ENCODE data around the gene PRKCH. TPM values are rescaled to one million over a fixed set of nuclear protein-coding genes. Genes with fewer than 3 reads are reported as not detected.

PRKCH gene
- total RNA-seq, 1 donor from 2014 or later: 74.4 TPM

GRCh38 chr14:61530296-61530695 lies 208.9 kb downstream of the PRKCH start:
- TF ChIP-seq CTCF (IDR thresholded peaks at IDR 0.05): no peak
- H3K36me3 ChIP-seq: peaks cover 7% of the 10 kb centered on the region
- H3K9me3 ChIP-seq: no peaks in the 10 kb centered on the region
- no peak overlapping the region for H3K27ac ChIP-seq
- H3K4me1 ChIP-seq: peaks cover 55% of the 10 kb centered on the region
- H3K27me3 ChIP-seq: no peaks in the 10 kb centered on the region
- no peak for DNase-seq
- ATAC-seq: no peak
- no peak overlapping the region for H3K4me3 ChIP-seq
- intact Hi-C loops (cut with DNase I): loop anchor here (10.0 kb wide), 1 partner anchor 65 kb away; no protein-coding TSS in a partner anchor

GRCh38 chr14:61530896-61531295 lies 209.5 kb downstream of the PRKCH start:
- ATAC-seq: no peak
- H3K27ac ChIP-seq: peak overlapping the region; percentile 47
- no peak for DNase-seq
- H3K27me3 ChIP-seq: no peaks in the 10 kb centered on the region
- no peaks in the 10 kb centered on the region for H3K9me3 ChIP-seq
- intact Hi-C loops (cut with DNase I): loop anchor here (10.0 kb wide), 1 partner anchor 66 kb away; no protein-coding TSS in a partner anchor
- peaks cover 7% of the 10 kb centered on the region for H3K36me3 ChIP-seq
- peaks cover 49% of the 10 kb centered on the region for H3K4me1 ChIP-seq
- no peak for TF ChIP-seq CTCF (IDR thresholded peaks at IDR 0.05)
- H3K4me3 ChIP-seq: no peak overlapping the region

- intact Hi-C loops (cut with DNase I): loop anchor here (10.0 kb wide), 1 partner anchor 67 kb away; no protein-coding TSS in a partner anchor
- H3K27ac ChIP-seq: peak overlapping the region; percentile 47
- H3K36me3 ChIP-seq: peaks cover 7% of the 10 kb centered on the region
- no peaks in the 10 kb centered on the region for H3K9me3 ChIP-seq
- ATAC-seq (no peak), DNase-seq (no peak)
- no peaks in the 10 kb centered on the region for H3K27me3 ChIP-seq
- H3K4me1 ChIP-seq: peaks cover 42% of the 10 kb centered on the region
- no peak overlapping the region for H3K4me3 ChIP-seq
- TF ChIP-seq CTCF (IDR thresholded peaks at IDR 0.05): no peak
Observed at GRCh38 chr14:61531465-61532122, 210.2 kb downstream of the PRKCH start.

- Histone ChIP-seq H3K36me3 (peaks cover 7% of the 10 kb centered on the region), H3K27ac (no peak overlapping the region), H3K9me3 (no peaks in the 10 kb centered on the region), H3K27me3 (no peaks in the 10 kb centered on the region), H3K4me3 (no peak overlapping the region), H3K4me1 (peaks cover 37% of the 10 kb centered on the region)
- intact Hi-C loops (cut with DNase I): loop anchor here (10.0 kb wide), 1 partner anchor 67 kb away; no protein-coding TSS in a partner anchor
- no peak for TF ChIP-seq CTCF (IDR thresholded peaks at IDR 0.05)
- ATAC-seq (no peak), DNase-seq (no peak)
Observed at GRCh38 chr14:61532123-61532505, 210.7 kb downstream of the PRKCH start.

DNA sequence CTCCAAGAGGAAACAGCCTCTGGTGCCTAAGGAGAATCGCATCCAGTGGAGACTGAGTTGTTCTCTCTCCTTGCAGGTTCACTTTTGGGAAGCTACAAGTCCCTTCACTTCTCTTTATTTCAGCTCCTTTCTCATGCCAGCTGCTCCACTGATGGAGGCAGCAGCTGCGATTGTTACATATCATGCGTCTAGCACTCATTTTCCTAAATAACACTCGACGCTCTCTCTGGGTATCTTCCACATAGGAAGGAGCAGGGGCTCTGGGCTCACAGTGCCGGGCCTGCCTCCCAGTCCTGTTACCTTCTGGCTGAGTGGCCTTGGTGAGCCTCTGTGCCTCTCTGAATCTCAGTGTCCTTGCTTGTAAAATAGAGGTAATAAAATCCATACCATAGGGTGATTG lies 211.4 kb downstream of the PRKCH start:
- intact Hi-C loops (cut with DNase I): loop anchor here (10.0 kb wide), 1 partner anchor 68 kb away; no protein-coding TSS in a partner anchor
- Histone ChIP-seq H3K4me3 (no peak overlapping the region), H3K4me1 (peaks cover 36% of the 10 kb centered on the region), H3K9me3 (no peaks in the 10 kb centered on the region), H3K27ac (peak overlapping the region; percentile 33), H3K27me3 (no peaks in the 10 kb centered on the region), H3K36me3 (peaks cover 7% of the 10 kb centered on the region)
- ATAC-seq (no peak), DNase-seq (no peak)
- no peak for TF ChIP-seq CTCF (IDR thresholded peaks at IDR 0.05)
